WI38 (cell line): ENCODE results near the gene PCSK5.

Experiments
- H3K4me3 ChIP-seq: 2 replicates; pipeline ENCODE4 v1.5.1; 2011; ENCODE audit warnings: low read depth, mild to moderate bottlenecking, control low read depth, low read length
- TF ChIP-seq, protein P1 (sequence below): IDR thresholded peaks from 2 replicates; pipeline ENCODE4 v1.5.1; 2012; ENCODE audit warnings: low read depth, mild to moderate bottlenecking, control low read depth, low read length

PCSK5 gene

GRCh38 chr9:75890472-75891276 is at the start of gene PCSK5:
Gene PCSK5 (plus strand): TSS chr9:75890673. CDS start chr9:75891182, 509 bp downstream.
- peak within 1 kb of the TSS; percentile 72 for H3K4me3 ChIP-seq
- TF ChIP-seq, protein P1, sequence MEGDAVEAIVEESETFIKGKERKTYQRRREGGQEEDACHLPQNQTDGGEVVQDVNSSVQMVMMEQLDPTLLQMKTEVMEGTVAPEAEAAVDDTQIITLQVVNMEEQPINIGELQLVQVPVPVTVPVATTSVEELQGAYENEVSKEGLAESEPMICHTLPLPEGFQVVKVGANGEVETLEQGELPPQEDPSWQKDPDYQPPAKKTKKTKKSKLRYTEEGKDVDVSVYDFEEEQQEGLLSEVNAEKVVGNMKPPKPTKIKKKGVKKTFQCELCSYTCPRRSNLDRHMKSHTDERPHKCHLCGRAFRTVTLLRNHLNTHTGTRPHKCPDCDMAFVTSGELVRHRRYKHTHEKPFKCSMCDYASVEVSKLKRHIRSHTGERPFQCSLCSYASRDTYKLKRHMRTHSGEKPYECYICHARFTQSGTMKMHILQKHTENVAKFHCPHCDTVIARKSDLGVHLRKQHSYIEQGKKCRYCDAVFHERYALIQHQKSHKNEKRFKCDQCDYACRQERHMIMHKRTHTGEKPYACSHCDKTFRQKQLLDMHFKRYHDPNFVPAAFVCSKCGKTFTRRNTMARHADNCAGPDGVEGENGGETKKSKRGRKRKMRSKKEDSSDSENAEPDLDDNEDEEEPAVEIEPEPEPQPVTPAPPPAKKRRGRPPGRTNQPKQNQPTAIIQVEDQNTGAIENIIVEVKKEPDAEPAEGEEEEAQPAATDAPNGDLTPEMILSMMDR: no peak

- TF ChIP-seq, protein P1: no peak
- H3K4me3 ChIP-seq: no peak overlapping the region
Measured at GRCh38 chr9:75844321-75844720, 46.2 kb upstream of the PCSK5 start.

- no peak overlapping the region for H3K4me3 ChIP-seq
- TF ChIP-seq, protein P1: no peak
Measured at GRCh38 chr9:75845806-75846205, 44.7 kb upstream of the PCSK5 start.

- H3K4me3 ChIP-seq: no peak overlapping the region
Measured at GRCh38 chr9:75847085-75847484, 43.4 kb upstream of the PCSK5 start.

DNA sequence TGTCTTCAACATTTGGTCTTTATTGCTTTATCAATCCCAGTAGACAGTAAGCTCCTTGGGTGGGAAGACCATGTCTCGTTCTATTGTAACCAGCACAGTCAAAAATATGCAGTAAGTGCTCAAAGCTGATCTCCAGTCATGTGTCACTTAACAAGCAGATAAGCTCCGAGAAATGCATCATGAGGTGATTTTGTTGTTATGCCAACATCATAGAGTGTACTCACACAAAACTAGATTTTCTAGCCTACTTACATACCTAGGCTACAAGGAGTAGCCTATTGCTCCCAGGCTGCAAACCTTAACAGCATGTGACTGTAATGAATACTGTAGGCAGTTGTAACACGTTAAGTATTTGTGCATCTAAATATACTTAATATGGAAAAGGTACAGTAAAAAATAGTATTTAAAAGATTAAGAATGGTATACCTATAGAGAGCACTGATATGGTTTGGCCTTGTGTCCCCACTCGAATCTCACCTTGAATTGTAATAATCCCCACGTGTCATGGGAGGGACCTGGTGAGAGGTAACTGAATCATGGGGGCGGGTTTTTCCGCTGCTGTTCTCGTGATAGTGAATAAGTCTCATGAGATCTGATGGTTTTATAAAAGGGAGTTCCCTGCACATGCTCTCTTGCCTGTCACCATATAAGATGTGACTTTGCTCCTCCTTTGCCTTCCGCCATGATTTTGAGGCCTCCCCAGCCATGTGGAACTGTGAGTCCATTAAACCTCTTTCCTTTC is 39.8 kb upstream of the PCSK5 start:
- H3K4me3 ChIP-seq: no peak overlapping the region
- TF ChIP-seq, protein P1: no peak

More at GRCh38 chr9:75847085-75847484, 43.4 kb upstream of the PCSK5 start:
- TF ChIP-seq, protein P1: no peak

DNA sequence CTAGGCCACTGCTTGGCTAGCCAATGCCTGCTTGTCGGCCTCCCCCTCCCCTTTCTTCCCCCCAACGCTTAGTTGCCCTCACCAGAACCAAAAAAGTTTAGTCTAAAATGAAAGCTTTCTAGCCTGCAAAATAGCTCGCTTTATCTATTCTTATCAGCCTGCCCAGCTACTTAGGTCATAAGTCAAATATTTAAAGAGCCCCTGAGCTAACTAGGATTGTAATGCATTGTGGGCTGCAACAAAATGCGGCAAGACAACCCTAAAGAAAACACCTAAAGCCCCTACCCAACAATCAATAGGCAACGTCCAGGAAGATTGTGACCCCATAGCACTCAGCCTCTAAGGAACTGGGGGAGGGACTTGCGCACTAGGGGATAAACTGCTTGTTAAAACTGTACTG is 38.6 kb upstream of the PCSK5 start:
- TF ChIP-seq, protein P1: no peak
- no peak overlapping the region for H3K4me3 ChIP-seq

DNA sequence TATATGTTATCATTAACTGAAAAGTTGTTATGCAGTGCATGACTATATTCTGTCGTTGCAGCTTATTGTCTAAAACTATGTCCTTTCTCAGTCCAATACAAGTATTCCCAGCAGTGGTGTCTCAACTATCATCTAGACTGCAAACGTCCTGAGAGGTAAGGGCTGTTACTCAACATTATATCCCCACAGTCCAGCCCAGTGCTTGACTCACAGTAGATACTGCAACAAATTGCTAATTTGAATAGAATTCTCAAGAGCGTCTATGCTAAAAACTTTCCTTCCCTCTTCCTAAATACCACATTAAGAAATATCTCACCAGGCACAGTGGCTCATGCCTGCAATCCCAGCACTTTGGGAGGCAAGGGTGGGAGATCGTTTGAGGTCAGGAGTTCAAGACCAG is 37.7 kb upstream of the PCSK5 start:
- no peak overlapping the region for H3K4me3 ChIP-seq
- TF ChIP-seq, protein P1: no peak
